H9 (cell line): Measurements from ENCODE around the gene KCNAB1. TPM values are rescaled to one million over a fixed set of nuclear protein-coding genes. Genes with fewer than 3 reads are reported as not detected.
A peak's percentile ranks its signal among the peaks of the same experiment; 100 is the strongest.

Experiments
- DNase-seq: peaks from one replicate; pipeline ENCODE4 v3.0.0-alpha.2; 2017
- H2AFZ ChIP-seq: one replicate; pipeline ENCODE4 v1.6.1; 2013; ENCODE audit warnings: mild to moderate bottlenecking, low read length, control low read depth, moderate library complexity
- H2AK5ac ChIP-seq: 2 replicates; pipeline ENCODE4 v1.6.1; 2013; ENCODE audit warnings: low read length, control low read depth, mixed read lengths; ENCODE audit not compliant: insufficient read length
- H2BK120ac ChIP-seq: one replicate; pipeline ENCODE4 v1.6.1; 2013; ENCODE audit warnings: low read depth, mild to moderate bottlenecking, low read length, control low read depth, inconsistent platforms; ENCODE audit not compliant: poor library complexity, severe bottlenecking
- H2BK12ac ChIP-seq: 2 replicates; pipeline ENCODE4 v1.6.1; 2013; ENCODE audit warnings: low read length, control low read depth, mixed read lengths, low read depth; ENCODE audit not compliant: insufficient read length
- H2BK15ac ChIP-seq: 2 replicates; pipeline ENCODE4 v1.6.1; 2013; ENCODE audit warnings: low read depth, low read length, control low read depth
- H2BK20ac ChIP-seq: one replicate; pipeline ENCODE4 v1.6.1; 2013; ENCODE audit warnings: low read depth, mild to moderate bottlenecking, low read length, control low read depth, inconsistent platforms; ENCODE audit not compliant: poor library complexity, severe bottlenecking
- H2BK5ac ChIP-seq: 2 replicates; pipeline ENCODE4 v1.6.1; 2013; ENCODE audit warnings: low read length, control low read depth, mixed read lengths; ENCODE audit not compliant: insufficient read length
- H3K14ac ChIP-seq: 2 replicates; pipeline ENCODE4 v1.6.1; 2013; ENCODE audit warnings: low read length, control low read depth; ENCODE audit not compliant: insufficient read depth
- H3K18ac ChIP-seq: 2 replicates; pipeline ENCODE4 v1.6.1; 2013; ENCODE audit warnings: low read depth, mild to moderate bottlenecking, mixed read lengths, low read length, control low read depth; ENCODE audit not compliant: insufficient read length
- H3K23ac ChIP-seq: 2 replicates; pipeline ENCODE4 v1.6.1; 2013; ENCODE audit warnings: low read length, control low read depth, mixed read lengths, low read depth; ENCODE audit not compliant: insufficient read length
- H3K23me2 ChIP-seq: 2 replicates; pipeline ENCODE4 v1.6.1; 2013; ENCODE audit warnings: low read depth, mild to moderate bottlenecking, mixed read lengths, low read length, control low read depth; ENCODE audit not compliant: insufficient read length, poor library complexity, severe bottlenecking
- H3K27ac ChIP-seq: 2 replicates; pipeline ENCODE4 v1.5.1; 2013; ENCODE audit warnings: low read length, control low read depth, mixed read lengths, low read depth; ENCODE audit not compliant: insufficient read length
- H3K27me3 ChIP-seq: 2 replicates; pipeline ENCODE4 v1.6.1; 2013; ENCODE audit warnings: low read length, control low read depth, inconsistent platforms; ENCODE audit not compliant: insufficient read depth
- H3K4ac ChIP-seq: 2 replicates; pipeline ENCODE4 v1.6.1; 2013; ENCODE audit warnings: low read depth, mild to moderate bottlenecking, control low read depth, inconsistent platforms, low read length, moderate library complexity
- H3K4me1 ChIP-seq: 2 replicates; pipeline ENCODE4 v1.6.1; 2013; ENCODE audit warnings: low read length, control low read depth, inconsistent platforms; ENCODE audit not compliant: insufficient read depth
- H3K4me2 ChIP-seq: 2 replicates; pipeline ENCODE4 v1.6.1; 2013; ENCODE audit warnings: low read length, control low read depth, mixed read lengths; ENCODE audit not compliant: insufficient read length, insufficient read depth
- H3K56ac ChIP-seq: 2 replicates; pipeline ENCODE4 v1.6.1; 2013; ENCODE audit warnings: low read depth, mild to moderate bottlenecking, mixed read lengths, low read length, control low read depth; ENCODE audit not compliant: insufficient read length
- H3K79me1 ChIP-seq: 2 replicates; pipeline ENCODE4 v1.6.1; 2013; ENCODE audit warnings: low read depth, mild to moderate bottlenecking, moderate library complexity, low read length, control low read depth, inconsistent platforms; ENCODE audit not compliant: insufficient read depth, poor library complexity, severe bottlenecking
- H3K79me2 ChIP-seq: 2 replicates; pipeline ENCODE4 v1.6.1; 2013; ENCODE audit warnings: low read length, control low read depth, inconsistent platforms; ENCODE audit not compliant: insufficient read depth
- H3K9ac ChIP-seq: 2 replicates; pipeline ENCODE4 v1.6.1; 2013; ENCODE audit warnings: low read length, control low read depth, mixed read lengths; ENCODE audit not compliant: insufficient read length; ENCODE audit errors: extremely low read depth
- H3K9me3 ChIP-seq: one replicate; pipeline ENCODE4 v1.6.1; 2013; ENCODE audit warnings: low read depth, low read length, inconsistent platforms; ENCODE audit not compliant: control insufficient read depth
- H3T11ph ChIP-seq: one replicate; pipeline ENCODE4 v1.6.1; 2013; ENCODE audit warnings: mild to moderate bottlenecking, low read length, control low read depth, inconsistent platforms
- H4K20me1 ChIP-seq: one replicate; pipeline ENCODE4 v1.6.1; 2013; ENCODE audit not compliant: control insufficient read depth, insufficient read length, insufficient read depth
- H4K5ac ChIP-seq: 2 replicates; pipeline ENCODE4 v1.6.1; 2013; ENCODE audit warnings: low read depth, mild to moderate bottlenecking, mixed read lengths, low read length, control low read depth; ENCODE audit not compliant: insufficient read length
- H4K8ac ChIP-seq: replicated peaks from 2 replicates; pipeline ENCODE4 v1.6.1; 2013; ENCODE audit warnings: low read length, control low read depth, mixed read lengths, low read depth; ENCODE audit not compliant: insufficient read length
- H4K91ac ChIP-seq: 2 replicates; pipeline ENCODE4 v1.6.1; 2013; ENCODE audit warnings: low read depth, mild to moderate bottlenecking, moderate library complexity, mixed read lengths, low read length, control low read depth; ENCODE audit not compliant: insufficient read length
- H3K27ac Mint-ChIP-seq, 3 experiments: 2 replicates in 2 of 3; 3 replicates in 1 of 3; pipeline ENCODE4 v1.8.0; 2020 to 2021; ENCODE audit warnings: mixed read lengths in 3 of 3, mild to moderate bottlenecking in 1 of 3, moderate library complexity in 1 of 3
- H3K27me3 Mint-ChIP-seq: 2 replicates; pipeline ENCODE4 v1.8.0; 2021; ENCODE audit warnings: low read depth, mild to moderate bottlenecking, moderate library complexity, mixed read lengths
- H3K36me3 Mint-ChIP-seq, 3 experiments: 2 replicates in 2 of 3; 3 replicates in 1 of 3; pipeline ENCODE4 v1.8.0; 2020 to 2021; ENCODE audit warnings: low read depth in 3 of 3, mixed read lengths in 3 of 3; ENCODE audit not compliant: insufficient read depth in 1 of 3
- H3K4me1 Mint-ChIP-seq, 2 experiments: 2 replicates each; pipeline ENCODE4 v1.8.0; 2020; ENCODE audit warnings: mixed read lengths in 2 of 2
- H3K4me3 Mint-ChIP-seq, 2 experiments: 2 replicates in 1 of 2; 3 replicates in 1 of 2; pipeline ENCODE4 v1.8.0; 2020 to 2021; ENCODE audit warnings: mild to moderate bottlenecking in 2 of 2, mixed read lengths in 2 of 2, moderate library complexity in 1 of 2
- H3K9me3 Mint-ChIP-seq, 2 experiments: 2 replicates in 1 of 2; 3 replicates in 1 of 2; pipeline ENCODE4 v1.8.0; 2020; ENCODE audit warnings: mild to moderate bottlenecking in 2 of 2, mixed read lengths in 2 of 2, moderate library complexity in 1 of 2
- CTCF ChIP-seq: fragments of 200-600 bp; sonication (generic); conservative IDR thresholded peaks from 3 replicates; pipeline ENCODE4 v1.8.0; 2021; ENCODE audit warnings: antibody characterized with exemption, mild to moderate bottlenecking
- WGBS: extraction: QIAGEN DNeasy Blood & Tissue Kit; methylation state at CpG from one replicate; pipeline ENCODE4 v1.1.7; 2013; ENCODE audit warnings: missing lambda C conversion rate, low lambda C conversion rate, mixed read lengths; ENCODE audit not compliant: insufficient read length; ENCODE audit errors: extremely low coverage; 5-methylcytosine and 5-hydroxymethylcytosine counted together
- total RNA-seq: library from RNA; stranded (reverse); gene quantifications from 2 replicates; pipeline ENCODE4 v1.2.1, GENCODE V29; 2021

KCNAB1 gene
- total RNA-seq, 1 experiment from 2014 or later, result 3.7 TPM

- Histone ChIP-seq H3K4ac (no peak overlapping the region), H2BK5ac (no peak overlapping the region), H3K4me2 (no peak overlapping the region), H3K14ac (no peak overlapping the region), H3K23me2 (no peaks in the 10 kb centered on the region), H2AK5ac (no peak overlapping the region), H3K9ac (no peak overlapping the region), H2BK20ac (no peak overlapping the region), H3K27me3 (no peaks in the 10 kb centered on the region), H4K5ac (no peak overlapping the region), H2AFZ (no peak overlapping the region), H3K23ac (no peak overlapping the region), H3K79me1 (no peaks in the 10 kb centered on the region), H4K8ac (no peak overlapping the region), H3K79me2 (no peaks in the 10 kb centered on the region), H3T11ph (no peak overlapping the region), H4K91ac (no peak overlapping the region), H3K56ac (no peak overlapping the region), H2BK12ac (no peak overlapping the region), H3K27ac (no peak overlapping the region), H3K9me3 (no peaks in the 10 kb centered on the region), H2BK15ac (no peak overlapping the region), H3K18ac (no peak overlapping the region), H4K20me1 (no peaks in the 10 kb centered on the region), H2BK120ac (no peak overlapping the region), H3K4me1 (peaks cover 15% of the 10 kb centered on the region)
- Mint-ChIP-seq H3K9me3 (no peaks in the 10 kb centered on the region; a peak in 1 of 5 replicates), H3K27ac (peak overlapping the region in 2 of 3 experiments; percentile 54 to 66; a peak in 1 of 7 replicates), H3K4me3 (no peak overlapping the region), H3K27me3 (no peaks in the 10 kb centered on the region), H3K36me3 (peaks cover 0 to 6% (median 0%) of the 10 kb centered on the region in 3 experiments; a peak in 1 of 7 replicates), H3K4me1 (peaks cover 64 to 84% of the 10 kb centered on the region in 2 experiments)
- WGBS, result no CpG with 5 or more reads among the region's 2 CpGs
- no peak for TF ChIP-seq CTCF
- no peak for DNase-seq
Measured at GRCh38 chr3:156460206-156460611, 339.8 kb downstream of the KCNAB1 start.
